B cell (primary cell): ENCODE measurements around the gene POC1B. TPM values are rescaled to one million over a fixed set of nuclear protein-coding genes. Genes with fewer than 3 reads are reported as not detected.

Experiments
- ATAC-seq: fragments of 200-7000 bp; cut with Tn5 transposase; one replicate; pipeline ENCODE4 v1.10.0; 2021; ENCODE audit warnings: low read depth, mild to moderate bottlenecking, moderate number of reproducible peaks, moderate library complexity
- CTCF ChIA-PET: fragments of 350-600 bp; sonication (Branson Sonifier 250); formaldehyde crosslinking; loops from one replicate; lab custom pipeline; 2021; ENCODE audit warnings: antibody characterized with exemption, inconsistent platforms; lab: Charles Lee
- POLR2A ChIA-PET: fragments of 350-600 bp; sonication (Branson Sonifier 250); formaldehyde crosslinking; loops from one replicate; lab custom pipeline; 2021; ENCODE audit warnings: antibody characterized with exemption; lab: Charles Lee
- DNase-seq: peaks from one replicate; pipeline ENCODE4 v3.0.0; 2013
- H2AFZ ChIP-seq: 2 replicates; pipeline ENCODE4 v1.6.1; 2012; ENCODE audit warnings: mild to moderate bottlenecking, low read depth, low read length; ENCODE audit not compliant: insufficient read depth, poor library complexity, severe bottlenecking
- H3K27ac ChIP-seq, 2 donors: 1 replicate in 1 of 2; 2 replicates in 1 of 2; pipeline ENCODE4 v1.5.1; 2012 to 2013; ENCODE audit warnings: low read length in 2 of 2, mild to moderate bottlenecking in 2 of 2, moderate library complexity in 1 of 2
- H3K27me3 ChIP-seq, 4 experiments: fragments of 200-600 bp in 1 of 4; sonication (generic) in 1 of 4; replicated peaks in 1 of 4; 1 replicate in 2 of 4; 2 replicates in 2 of 4; pipeline versions ENCODE4 v1.6.1 to v1.7.0; 2013 to 2016; ENCODE audit warnings: low read length in 3 of 4, mild to moderate bottlenecking in 2 of 4, mixed read lengths in 1 of 4, moderate library complexity in 1 of 4; ENCODE audit not compliant: insufficient read depth in 4 of 4, control insufficient read depth in 3 of 4; ENCODE audit errors: control extremely low read depth in 1 of 4
- H3K36me3 ChIP-seq, 2 experiments: replicated peaks in 1 of 2; 1 replicate in 1 of 2; 2 replicates in 1 of 2; pipeline versions ENCODE4 v1.6.1 to v1.7.1; 2013; ENCODE audit warnings: low read length in 1 of 2; ENCODE audit not compliant: insufficient read depth in 2 of 2, control insufficient read depth in 1 of 2; ENCODE audit errors: control extremely low read depth in 1 of 2, extremely low read depth in 1 of 2
- H3K4me1 ChIP-seq, 2 donors: fragments of 200-600 bp in 1 of 2; sonication (generic) in 1 of 2; 1 replicate in 1 of 2; 2 replicates in 1 of 2; pipeline versions ENCODE4 v1.5.1 to v1.6.1; 2013 to 2017; ENCODE audit warnings: low read length in 2 of 2; ENCODE audit not compliant: control insufficient read depth in 2 of 2, insufficient read depth in 2 of 2
- H3K4me2 ChIP-seq: replicated peaks from 2 replicates; pipeline ENCODE3; 2012; ENCODE audit warnings: mild to moderate bottlenecking, low read depth, low read length; ENCODE audit not compliant: poor library complexity, severe bottlenecking
- H3K4me3 ChIP-seq, 5 experiments: fragments of 200-600 bp in 1 of 5; sonication (generic) in 1 of 5; 1 replicate in 3 of 5; 2 replicates in 2 of 5; pipeline versions ENCODE4 v1.5.1 to v1.7.0; 2011 to 2016; ENCODE audit warnings: low read length in 4 of 5, mild to moderate bottlenecking in 4 of 5, low read depth in 2 of 5, control low read depth in 1 of 5, moderate library complexity in 1 of 5; ENCODE audit not compliant: insufficient read depth in 1 of 5; ENCODE audit errors: control extremely low read depth in 1 of 5, extremely low read depth in 1 of 5
- H3K79me2 ChIP-seq: fragments of 200-600 bp; sonication (generic); one replicate; pipeline ENCODE4 v1.6.0; 2016; ENCODE audit warnings: low read length; ENCODE audit not compliant: control insufficient read depth, insufficient read depth
- H3K9ac ChIP-seq: fragments of 200-600 bp; sonication (generic); 2 replicates; pipeline ENCODE4 v1.6.1; 2017; ENCODE audit warnings: mild to moderate bottlenecking, low read length, moderate library complexity
- H3K9me3 ChIP-seq, 3 donors: one replicate each; pipeline versions ENCODE4 v1.6.1 to v1.7.1; 2013; ENCODE audit warnings: low read length in 2 of 3; ENCODE audit not compliant: control insufficient read depth in 2 of 3, insufficient read depth in 1 of 3; ENCODE audit errors: control extremely low read depth in 1 of 3
- H4K20me1 ChIP-seq: 2 replicates; pipeline ENCODE4 v1.6.0; 2012; ENCODE audit warnings: mild to moderate bottlenecking, low read length; ENCODE audit not compliant: insufficient read depth, control insufficient read depth, poor library complexity, severe bottlenecking
- H3K27ac Mint-ChIP-seq: one replicate; pipeline ENCODE4 v1.8.0; 2021; ENCODE audit warnings: mixed read lengths
- H3K27me3 Mint-ChIP-seq: one replicate; pipeline ENCODE4 v1.8.0; 2021; ENCODE audit warnings: mixed read lengths
- H3K4me1 Mint-ChIP-seq: one replicate; pipeline ENCODE4 v1.8.0; 2021; ENCODE audit warnings: mixed read lengths
- H3K4me3 Mint-ChIP-seq: one replicate; pipeline ENCODE4 v1.8.0; 2021; ENCODE audit warnings: mixed read lengths
- H3K9me3 Mint-ChIP-seq: one replicate; pipeline ENCODE4 v1.8.0; 2022; ENCODE audit warnings: mixed read lengths; ENCODE audit not compliant: insufficient read depth
- CTCF ChIP-seq: fragments of 200-600 bp; IDR thresholded peaks from one replicate; pipeline ENCODE4 v1.8.0; 2022; ENCODE audit warnings: antibody characterized with exemption, mild to moderate bottlenecking
- EZH2 ChIP-seq: IDR thresholded peaks from 2 replicates; pipeline ENCODE4 v1.6.1; 2012; ENCODE audit warnings: borderline replicate concordance, low read depth, mild to moderate bottlenecking, moderate library complexity, low read length; ENCODE audit not compliant: insufficient read depth, poor library complexity, severe bottlenecking
- WGBS: methylation state at CpG from one replicate; pipeline ENCODE4 v1.1.5; 2013; ENCODE audit warnings: missing lambda C conversion rate; ENCODE audit not compliant: insufficient coverage; 5-methylcytosine and 5-hydroxymethylcytosine counted together
- intact Hi-C: fragments of 100-400 bp; cut with micrococcal nuclease; formaldehyde crosslinking; loops from one replicate; pipeline ENCODE4 v1.10.0; 2022
- polyA plus RNA-seq: library from polyadenylated mRNA; depleted of rRNA; stranded (reverse); fragments of >200 nt; gene quantifications from 2 replicates; pipeline ENCODE4 v1.2.3, GENCODE V29; 2012
- total RNA-seq, 2 donors: library from RNA; stranded (reverse); fragments of 120-200 nt in 1 of 2; gene quantifications; 1 replicate in 1 of 2; 2 replicates in 1 of 2; pipeline versions ENCODE4 v1.2.3 to v1.2.4, GENCODE V29; 2013 to 2022

POC1B gene
- total and polyA plus RNA-seq, 2 donors (not counting 1 experiment from before 2014, with no cell fraction given) = 12.0 to 39.5 TPM

DNA sequence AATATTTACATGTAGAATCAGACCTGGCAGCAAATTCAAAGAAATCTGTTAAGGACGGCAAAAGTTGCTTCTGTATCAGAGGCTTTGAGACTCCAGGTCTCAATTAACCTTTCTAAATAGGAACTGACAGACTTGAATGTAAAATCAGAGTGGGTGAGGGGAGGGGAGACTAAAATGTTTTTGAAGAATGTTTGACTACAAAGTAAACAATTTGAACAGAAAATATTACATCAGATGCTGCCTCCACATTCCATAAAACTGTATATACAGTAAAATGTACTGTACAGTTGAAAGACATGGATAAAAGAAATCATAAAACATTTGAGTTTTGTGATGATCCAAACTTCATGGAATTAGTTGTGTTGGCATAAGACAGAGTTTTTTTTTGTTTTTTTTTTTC is 49.5 kb upstream of the POC1B start:
- intact Hi-C loops = no loop called here
- H2AFZ ChIP-seq = no peak overlapping the region
- CTCF ChIA-PET = interaction anchor here (0.6 kb wide), 1 partner anchor 1335 kb away, joined by 3 read pairs; no protein-coding TSS in a partner anchor
- ATAC-seq (no peak), DNase-seq (no peak)
- Mint-ChIP-seq H3K27ac (no peak overlapping the region), H3K27me3 (no peaks in the 10 kb centered on the region), H3K4me1 (peaks cover 8% of the 10 kb centered on the region), H3K4me3 (no peak overlapping the region), H3K9me3 (no peaks in the 10 kb centered on the region)
- H3K4me2 ChIP-seq = no peak overlapping the region
- WGBS = no CpG with 5 or more reads among the region's 1 CpG
- H3K9me3 ChIP-seq = no peaks in the 10 kb centered on the region
- no peak for TF ChIP-seq CTCF
- no peak for TF ChIP-seq EZH2
- H4K20me1 ChIP-seq = no peaks in the 10 kb centered on the region
- no peak overlapping the region for H3K27ac ChIP-seq
- POLR2A ChIA-PET = no interaction called here
- no peak overlapping the region for H3K9ac ChIP-seq
- H3K4me1 ChIP-seq = peaks cover 0 to 4% of the 10 kb centered on the region in 2 donors
- no peaks in the 10 kb centered on the region for H3K27me3 ChIP-seq
- H3K4me3 ChIP-seq = no peak overlapping the region
- no peaks in the 10 kb centered on the region for H3K36me3 ChIP-seq
- no peaks in the 10 kb centered on the region for H3K79me2 ChIP-seq

- TF ChIP-seq EZH2 (no peak), CTCF (no peak)
- Histone ChIP-seq H3K4me2 (no peak overlapping the region), H2AFZ (no peak overlapping the region), H3K4me1 (peaks cover 0 to 4% of the 10 kb centered on the region in 2 donors), H3K36me3 (no peaks in the 10 kb centered on the region), H3K27ac (no peak overlapping the region), H3K9ac (no peak overlapping the region), H3K9me3 (no peaks in the 10 kb centered on the region), H3K4me3 (no peak overlapping the region), H4K20me1 (no peaks in the 10 kb centered on the region), H3K79me2 (no peaks in the 10 kb centered on the region), H3K27me3 (no peaks in the 10 kb centered on the region)
- Mint-ChIP-seq H3K9me3 (no peaks in the 10 kb centered on the region), H3K4me1 (peaks cover 8% of the 10 kb centered on the region), H3K27me3 (no peaks in the 10 kb centered on the region), H3K27ac (no peak overlapping the region), H3K4me3 (no peak overlapping the region)
- ChIA-PET POLR2A (no interaction called here), CTCF (no interaction called here)
- ATAC-seq = no peak
- no CpG with 5 or more reads among the region's 2 CpGs for WGBS
- intact Hi-C loops = no loop called here
- no peak for DNase-seq
Observed at GRCh38 chr12:89574736-89575208, 48.9 kb upstream of the POC1B start.
